ENCODE measurements around the gene RPL13A. TPM values are rescaled to one million over a fixed set of nuclear protein-coding genes. Genes with fewer than 3 reads are reported as not detected.

The RPL13A gene
- total and polyA plus RNA-seq, 2 of the 13 experiments (the other 11 are each of a cell fraction or from before 2014, with no cell fraction given): 2,601 to 3,407 TPM

- TF ChIP-seq EED (CRISPR knock-in tag; IDR thresholded peaks at IDR 0.05): no peak
- TF ChIP-seq AGO2 (optimal IDR thresholded peaks at IDR 0.05; ENCODE audit: low read depth, low read length): peak; percentile 30
- no peak for TF ChIP-seq SRSF4 (IDR thresholded peaks at IDR 0.05; ENCODE audit: low read depth, low read length, poor library complexity, severe bottlenecking)
- TF ChIP-seq AKAP8 (CRISPR knock-in tag; IDR thresholded peaks at IDR 0.05): no peak
- no peak for TF ChIP-seq ZNF562 (CRISPR knock-in tag; IDR thresholded peaks at IDR 0.05; ENCODE audit: borderline replicate concordance)
Observed at GRCh38 chr19:49491030-49491803, 3.8 kb downstream of the RPL13A start (continued).

GRCh38 chr19:49491804-49492572 is 4.6 kb downstream of the RPL13A start:
- peaks cover 45% of the 10 kb centered on the region for H4K20me1 ChIP-seq (ENCODE audit: insufficient read depth, low read length)
- peaks cover 19 to 40% of the 10 kb centered on the region in 2 experiments for H3K36me3 ChIP-seq (replicated peaks in 1 of 2; ENCODE audit: control insufficient read depth in 1 of 2, insufficient read depth in 2 of 2, low read length in 2 of 2)
- ChIA-PET CTCF (ENCODE audit: low intra/inter-chr PET ratio, low total read pairs) (no interaction called here), POLR2A (interaction anchor here (0.7 to 1.8 kb wide), 6 partner anchors 13 to 148 kb away, joined by 3 to 10 read pairs (median 4); partner anchors contain the start of genes ALDH16A1, FCGRT, NOSIP and PIH1D1)
- FAIRE-seq (no peak), DNase-seq (ENCODE audit: low spot score) (no peak), ATAC-seq (no peak)
- peaks cover 0 to 6% of the 10 kb centered on the region in 2 experiments; a peak in 1 of 5 replicates for H3K27me3 ChIP-seq (ENCODE audit: control insufficient read depth in 1 of 2, insufficient read depth in 2 of 2, low read length in 2 of 2)
- 90% methylated on average over 4 of the region's 7 CpGs for WGBS (ENCODE audit: low lambda C conversion rate)
- H3K4me3 ChIP-seq (replicated peaks in 1 of 3; ENCODE audit: insufficient read depth in 1 of 3, low read depth in 2 of 3, low read length in 3 of 3): no peak overlapping the region
- TF ChIP-seq THAP9 (CRISPR knock-in tag; IDR thresholded peaks at IDR 0.05; ENCODE audit: borderline replicate concordance) (no peak), NR2F2 (IDR thresholded peaks at IDR 0.05; ENCODE audit: borderline replicate concordance, low read depth) (0 out of 2 replicates have a peak, but pooled peaks have one; percentile 39), MXD4 (CRISPR knock-in tag; IDR thresholded peaks at IDR 0.05) (no peak), ZFP36 (IDR thresholded peaks at IDR 0.05; ENCODE audit: borderline replicate concordance, low read depth, low read length, partially characterized antibody) (no peak), POLR2AphosphoS2 (IDR thresholded peaks at IDR 0.05; ENCODE audit: low read depth, low read length) (peak; percentile 78; the same call in 1 of the 2 replicates), ZNF660 (CRISPR knock-in tag; IDR thresholded peaks at IDR 0.05; ENCODE audit: borderline replicate concordance, low read depth) (no peak), ATF4 (CRISPR knock-in tag; IDR thresholded peaks at IDR 0.05) (no peak), IRX3 (CRISPR knock-in tag; IDR thresholded peaks at IDR 0.05; ENCODE audit: borderline replicate concordance, low read depth) (0 out of 2 replicates have a peak, but pooled peaks have one; percentile 39), RBFOX2 (IDR thresholded peaks at IDR 0.05; ENCODE audit: low read depth, low read length) (peak; percentile 89), ZMYM2 (CRISPR knock-in tag; IDR thresholded peaks at IDR 0.05) (no peak), MXD3 (CRISPR knock-in tag; IDR thresholded peaks at IDR 0.05) (no peak), KLF9 (CRISPR knock-in tag; IDR thresholded peaks at IDR 0.05; ENCODE audit: low read depth) (no peak), AGO2 (optimal IDR thresholded peaks at IDR 0.05; ENCODE audit: low read depth, low read length) (peak; percentile 89)
- TSS peak; percentile 26 for BruUV-seq (replicated peaks)
- peak overlapping the region; percentile 27 for H3K27ac ChIP-seq (ENCODE audit: extremely low read length, insufficient read depth, low read length)
- H3K79me2 ChIP-seq (ENCODE audit: insufficient read depth, low read length): peaks cover 44% of the 10 kb centered on the region
- H3K4me2 ChIP-seq (ENCODE audit: low read depth, low read length): no peak overlapping the region
- no peaks in the 10 kb centered on the region for H3K9me3 ChIP-seq (ENCODE audit: low read length)
- in situ Hi-C loops (cut with HindIII; ENCODE audit: extremely low pct_ligation_motif_present, low pct_unique_long_range_greater_than_20kb) (no loop called here), intact Hi-C loops (cut with micrococcal nuclease; ENCODE audit: unreplicated experiment) (no loop called here)
- H3K4me1 ChIP-seq (ENCODE audit: insufficient read depth, low read length): peaks cover 32% of the 10 kb centered on the region
- H2AFZ ChIP-seq (ENCODE audit: low read length): no peak overlapping the region
- no peak overlapping the region for H3K9ac ChIP-seq (ENCODE audit: insufficient read depth, low read depth, low read length)

Data from HepG2 (cell line).